Measurements from ENCODE around the gene TPCN1. TPM values are rescaled to one million over a fixed set of nuclear protein-coding genes. Genes with fewer than 3 reads are reported as not detected.
A peak's percentile ranks its signal among the peaks of the same experiment; 100 is the strongest.

The TPCN1 gene
- total and polyA plus RNA-seq, 2 experiments from 2014 or later, result 14.4 to 16.2 TPM

DNA sequence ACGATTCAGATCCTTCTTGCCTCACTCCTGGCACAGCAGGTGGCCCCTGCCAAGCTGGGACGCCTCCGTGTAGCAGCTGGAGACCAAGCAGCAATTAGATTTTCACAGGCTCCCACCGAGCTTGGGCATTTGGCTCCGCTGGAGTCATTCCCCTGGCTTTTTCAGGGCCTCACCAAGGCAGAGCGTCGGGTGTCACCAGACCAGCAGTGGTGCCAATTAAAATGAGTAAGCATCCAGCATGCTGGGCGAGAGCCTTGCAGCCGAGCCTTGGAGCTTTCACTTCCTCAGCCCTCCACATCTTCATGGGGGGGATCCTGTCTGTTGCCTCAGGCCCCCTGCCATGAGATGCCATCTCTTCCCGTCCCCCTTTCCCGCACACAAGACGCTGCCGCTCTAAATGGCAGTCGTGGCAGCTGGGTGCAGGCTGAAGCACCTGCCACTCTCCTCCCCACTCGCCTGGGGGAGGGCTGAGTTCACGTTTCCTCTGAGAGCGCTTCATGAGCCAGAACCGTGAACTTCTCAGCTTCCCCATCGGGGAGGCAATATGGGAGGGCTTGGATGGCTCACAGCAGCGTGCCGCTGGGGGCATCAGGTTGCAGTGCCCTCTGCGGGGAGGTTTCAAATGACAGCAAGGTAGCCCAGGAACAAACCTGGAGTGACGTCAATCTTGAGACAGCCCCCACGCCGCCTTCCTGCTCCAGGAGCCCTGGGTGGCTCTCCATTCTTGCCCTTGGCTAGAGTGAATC lies 11.7 kb downstream of the TPCN1 start:
- Histone ChIP-seq H3K36me3 (ENCODE audit: insufficient read depth) (peaks cover 9% of the 10 kb centered on the region; the same call in 1 of the 2 replicates), H3K4me2 (peak overlapping the region; percentile 72), H3K4me3 (peak overlapping the region; percentile 18; the same call in 1 of the 2 replicates), H3F3A (replicated peaks; ENCODE audit: low read depth) (no peaks in the 10 kb centered on the region), H3K27me3 (ENCODE audit: insufficient read depth) (no peaks in the 10 kb centered on the region), H2AFZ (no peak overlapping the region), H3K4me1 (ENCODE audit: insufficient read depth) (peaks cover 15% of the 10 kb centered on the region), H3K27ac (ENCODE audit: low read depth) (peak overlapping the region; percentile 74; the same call in 1 of the 2 replicates), H4K20me1 (replicated peaks; ENCODE audit: insufficient read depth) (no peaks in the 10 kb centered on the region), H3K79me2 (replicated peaks; ENCODE audit: insufficient read depth) (no peaks in the 10 kb centered on the region), H3K9me2 (ENCODE audit: insufficient read depth) (no peaks in the 10 kb centered on the region)
- peaks cover 34% of the 10 kb centered on the region for H3K4me1 Mint-ChIP-seq
- TF ChIP-seq STAT1 (IDR thresholded peaks at IDR 0.05; ENCODE audit: unreplicated experiment) (no peak), CREB1 (CRISPR knock-in tag; IDR thresholded peaks at IDR 0.05; ENCODE audit: low read depth) (peak; percentile 85), REST (IDR thresholded peaks at IDR 0.05; ENCODE audit: unreplicated experiment) (no peak), ZNF114 (CRISPR knock-in tag; IDR thresholded peaks at IDR 0.05) (no peak), NANOG (IDR thresholded peaks at IDR 0.05; ENCODE audit: borderline replicate concordance) (no peak), CTCF (conservative IDR thresholded peaks at IDR 0.05; ENCODE audit: low read depth in 2 of 2) (peak in 1 of 2 experiments; percentile 40; a peak in 2 of 4 replicates)
- H3K36me3 Mint-ChIP-seq (ENCODE audit: low read depth), result peaks cover 38% of the 10 kb centered on the region
- no peaks in the 10 kb centered on the region; the same call in 2 of the 3 replicates for H3K9me3 Mint-ChIP-seq
- ATAC-seq (peak; percentile 92), DNase-seq (ENCODE audit: low spot score) (peak; percentile 92)
- H3K27me3 Mint-ChIP-seq (ENCODE audit: insufficient read depth, low read depth, poor library complexity), result peaks cover 8% of the 10 kb centered on the region
- peak overlapping the region; percentile 55 for H3K4me3 Mint-ChIP-seq
- H3K27ac Mint-ChIP-seq, result peak overlapping the region; percentile 93

GRCh38 chr12:113233967-113234366 lies 12.7 kb downstream of the TPCN1 start:
- no peak overlapping the region for H3K4me3 ChIP-seq
- H2AFZ ChIP-seq, result no peak overlapping the region
- Mint-ChIP-seq H3K4me1 (peaks cover 34% of the 10 kb centered on the region), H3K27me3 (ENCODE audit: insufficient read depth, low read depth, poor library complexity) (peaks cover 5% of the 10 kb centered on the region), H3K9me3 (no peaks in the 10 kb centered on the region; the same call in 2 of the 3 replicates), H3K36me3 (ENCODE audit: low read depth) (peaks cover 41% of the 10 kb centered on the region), H3K27ac (peak overlapping the region; percentile 82), H3K4me3 (no peak overlapping the region)
- no peaks in the 10 kb centered on the region for H3K27me3 ChIP-seq (ENCODE audit: insufficient read depth)
- H3K4me1 ChIP-seq (ENCODE audit: insufficient read depth), result peaks cover 15% of the 10 kb centered on the region
- 0 out of 2 replicates have a peak overlapping the region, but pooled peaks have one; percentile 5 for H3K27ac ChIP-seq (ENCODE audit: low read depth)
- 0 out of 2 replicates have a peak overlapping the region, but pooled peaks have one; percentile 9 for H3K4me2 ChIP-seq
- no peaks in the 10 kb centered on the region for H3K9me2 ChIP-seq (ENCODE audit: insufficient read depth)
- H4K20me1 ChIP-seq (replicated peaks; ENCODE audit: insufficient read depth), result no peaks in the 10 kb centered on the region
- peaks cover 6% of the 10 kb centered on the region; the same call in 1 of the 2 replicates for H3K36me3 ChIP-seq (ENCODE audit: insufficient read depth)
- no peak for DNase-seq (ENCODE audit: low spot score)
- ATAC-seq, result no peak
- H3K79me2 ChIP-seq (replicated peaks; ENCODE audit: insufficient read depth), result no peaks in the 10 kb centered on the region
- no peaks in the 10 kb centered on the region for H3F3A ChIP-seq (replicated peaks; ENCODE audit: low read depth)
- no peak for TF ChIP-seq ZNF462 (CRISPR knock-in tag; IDR thresholded peaks at IDR 0.05)
- no peak for TF ChIP-seq POLR2AphosphoS5 (IDR thresholded peaks at IDR 0.05; ENCODE audit: low read depth)
- TF ChIP-seq EZH2 (IDR thresholded peaks at IDR 0.05; ENCODE audit: low read depth, unreplicated experiment), result no peak
